ENCODE data around the gene ENTPD7. TPM values are rescaled to one million over a fixed set of nuclear protein-coding genes. Genes with fewer than 3 reads are reported as not detected.

The ENTPD7 gene
- 10 to 100 TPM; 22.6 to 23.9 TPM for total RNA-seq

- intact Hi-C loops (cut with DNase I), result no loop called here
- H3K4me1 ChIP-seq, result no peaks in the 10 kb centered on the region
Observed at GRCh38 chr10:99659031-99659867, at the start of gene ENTPD7. Gene ENTPD7 (plus strand): TSS chr10:99659509. CDS start chr10:99659957, 448 bp downstream.

GRCh38 chr10:99610221-99610620, 49.1 kb upstream of the ENTPD7 start:
- Histone ChIP-seq H3K4me1 (no peaks in the 10 kb centered on the region), H3K9me3 (no peaks in the 10 kb centered on the region), H3K27ac (no peak overlapping the region), H3K27me3 (no peaks in the 10 kb centered on the region), H3K4me3 (no peak overlapping the region), H3K9ac (ENCODE audit: low read depth in 2 of 2, low read length in 2 of 2) (no peak overlapping the region), H3K36me3 (no peaks in the 10 kb centered on the region)
- DNase-seq, result no peak
- intact Hi-C loops (cut with DNase I), result loop anchor here (2.0 to 5.0 kb wide), 2 partner anchors 178 to 219 kb away; partner anchors contain the start of gene GOT1
- TF ChIP-seq CTCF (IDR thresholded peaks at IDR 0.05), result no peak

More at GRCh38 chr10:99659031-99659867, at the start of gene ENTPD7:
- Histone ChIP-seq H3K36me3 (no peaks in the 10 kb centered on the region), H3K27me3 (no peaks in the 10 kb centered on the region), H3K4me3 (peak within 1 kb of the TSS; percentile 97), H3K27ac (peak within 1 kb of the TSS; percentile 62), H3K9ac (ENCODE audit: low read depth in 2 of 2, low read length in 2 of 2) (peak within 1 kb of the TSS; percentile 86 to 95), H3K9me3 (no peaks in the 10 kb centered on the region)
- TF ChIP-seq CTCF (IDR thresholded peaks at IDR 0.05), result no peak
- peak; percentile 96 for DNase-seq

GRCh38 chr10:99611326-99611725, 48.0 kb upstream of the ENTPD7 start:
- DNase-seq, result no peak
- TF ChIP-seq CTCF (IDR thresholded peaks at IDR 0.05), result no peak
- no peaks in the 10 kb centered on the region for H3K36me3 ChIP-seq
- H3K4me3 ChIP-seq, result no peak overlapping the region
- H3K27me3 ChIP-seq, result no peaks in the 10 kb centered on the region
- no peaks in the 10 kb centered on the region for H3K4me1 ChIP-seq
- H3K9me3 ChIP-seq, result no peaks in the 10 kb centered on the region
- no peak overlapping the region for H3K9ac ChIP-seq (ENCODE audit: low read depth in 2 of 2, low read length in 2 of 2)
- no peak overlapping the region for H3K27ac ChIP-seq
- intact Hi-C loops (cut with DNase I), result loop anchor here (2.0 to 5.0 kb wide), 2 partner anchors 179 to 221 kb away; partner anchors contain the start of gene GOT1

GRCh38 chr10:99612167-99612831, 47.0 kb upstream of the ENTPD7 start:
- DNase-seq, result peak; percentile 45
- no peaks in the 10 kb centered on the region for H3K27me3 ChIP-seq
- no peaks in the 10 kb centered on the region for H3K36me3 ChIP-seq
- intact Hi-C loops (cut with DNase I), result loop anchor here (1.0 to 5.0 kb wide), 2 partner anchors 52 to 180 kb away; partner anchors contain the start of gene GOT1
- no peak overlapping the region for H3K27ac ChIP-seq
- no peaks in the 10 kb centered on the region for H3K4me1 ChIP-seq
- no peak overlapping the region for H3K9ac ChIP-seq (ENCODE audit: low read depth in 2 of 2, low read length in 2 of 2)
- TF ChIP-seq CTCF (IDR thresholded peaks at IDR 0.05), result peak; percentile 72
- H3K4me3 ChIP-seq, result no peak overlapping the region
- H3K9me3 ChIP-seq, result no peaks in the 10 kb centered on the region

GRCh38 chr10:99615426-99615825, 43.9 kb upstream of the ENTPD7 start:
- Histone ChIP-seq H3K36me3 (no peaks in the 10 kb centered on the region), H3K9me3 (no peaks in the 10 kb centered on the region), H3K27me3 (no peaks in the 10 kb centered on the region), H3K9ac (ENCODE audit: low read depth in 2 of 2, low read length in 2 of 2) (no peak overlapping the region), H3K27ac (no peak overlapping the region), H3K4me1 (peaks cover 3% of the 10 kb centered on the region), H3K4me3 (no peak overlapping the region)
- DNase-seq, result no peak
- no peak for TF ChIP-seq CTCF (IDR thresholded peaks at IDR 0.05)
- intact Hi-C loops (cut with DNase I), result no loop called here

Measured in colonic mucosa (tissue), 4 donors.